GM23338 (cell line): ENCODE data around the gene HEXD.

Experiments
- CREB1 ChIP-seq: fragments of 250-450 bp; sonication (Bioruptor Pico); IDR thresholded peaks from 2 replicates; pipeline ENCODE4 v1.5.0; 2020; ENCODE audit warnings: low read depth, mild to moderate bottlenecking, moderate library complexity
- CTCF ChIP-seq, 2 experiments: fragments of 200-600 bp in 1 of 2; sonication (generic) in 1 of 2; conservative IDR thresholded peaks; 2 replicates each; pipeline versions ENCODE4 v1.5.1 to v1.6.1; 2016 to 2017; ENCODE audit warnings: antibody characterized with exemption in 2 of 2, low read depth in 2 of 2, mild to moderate bottlenecking in 2 of 2, moderate library complexity in 1 of 2
- EZH2 ChIP-seq: fragments of 200-600 bp; sonication (generic); IDR thresholded peaks from one replicate; pipeline ENCODE4 v1.8.0; 2017; ENCODE audit warnings: antibody characterized with exemption, mild to moderate bottlenecking, low read depth; ENCODE audit not compliant: unreplicated experiment
- EZH2phosphoT487 ChIP-seq: fragments of 200-600 bp; sonication (generic); IDR thresholded peaks from one replicate; pipeline ENCODE4 v1.8.1; 2018; ENCODE audit warnings: antibody characterized with exemption; ENCODE audit not compliant: unreplicated experiment
- POLR2AphosphoS5 ChIP-seq: IDR thresholded peaks from 2 replicates; pipeline ENCODE4 v1.6.1; 2016; ENCODE audit warnings: antibody characterized with exemption, low read depth

GRCh38 chr17:82458885-82459424 lies 40.8 kb downstream of the HEXD start:
- TF ChIP-seq EZH2, result no peak
- no peak for TF ChIP-seq CTCF (conservative IDR thresholded peaks at IDR 0.05; ENCODE audit: low read depth in 2 of 2)
- TF ChIP-seq CREB1 (CRISPR knock-in tag), result no peak
- no peak for TF ChIP-seq POLR2AphosphoS5
- no peak for TF ChIP-seq EZH2phosphoT487
